Right cardiac atrium (tissue), 5 donors: Measurements from ENCODE around the gene FBXO15. TPM values are rescaled to one million over a fixed set of nuclear protein-coding genes. Genes with fewer than 3 reads are reported as not detected.

Experiments used
- ATAC-seq, 2 donors: fragments of 200-7000 bp; cut with Tn5 transposase; one replicate each; pipeline versions ENCODE4 v1.8.0 to v1.9.1; 2020; ENCODE audit warnings: moderate library complexity in 2 of 2, mild to moderate bottlenecking in 1 of 2
- DNase-seq, 3 donors: peaks; one replicate each; pipeline ENCODE4 v3.0.0-alpha.2; 2020
- H3K27ac ChIP-seq: one replicate; pipeline ENCODE4 v1.5.1; 2013; ENCODE audit warnings: mild to moderate bottlenecking, low read length, control low read depth, moderate library complexity
- H3K27me3 ChIP-seq: one replicate; pipeline ENCODE4 v1.6.1; 2013; ENCODE audit not compliant: control insufficient read depth, insufficient read depth
- H3K4me1 ChIP-seq: one replicate; pipeline ENCODE4 v1.6.1; 2013; ENCODE audit warnings: low read length; ENCODE audit not compliant: control insufficient read depth, insufficient read depth
- H3K4me3 ChIP-seq: one replicate; pipeline ENCODE4 v1.5.1; 2013; ENCODE audit warnings: low read length, control low read depth
- H3K9me3 ChIP-seq: one replicate; pipeline ENCODE4 v1.6.1; 2013; ENCODE audit warnings: low read length; ENCODE audit not compliant: control insufficient read depth
- WGBS: extraction: QIAGEN DNeasy Blood & Tissue Kit; methylation state at CpG from one replicate; pipeline ENCODE4 v1.1.7; 2013; 5-methylcytosine and 5-hydroxymethylcytosine counted together
- intact Hi-C, 4 donors: fragments of 100-400 bp; cut with DNase I; formaldehyde crosslinking; loops; one replicate each; pipeline versions ENCODE4 v1.11.0 to v1.14.0; 2022 to 2023
- polyA plus RNA-seq: library from polyadenylated mRNA; stranded (reverse); fragments of 200-250 nt; gene quantifications from one replicate; pipeline ENCODE4 v1.2.3, GENCODE V29; 2013
- total RNA-seq, 4 donors: library from RNA; stranded (reverse); fragmentation: NEBNext Ultra II Directional; extraction: Animal tissue kit (Norgen Biotek cat#: 25700); gene quantifications; one replicate each; pipeline ENCODE4 v1.2.1, GENCODE V29; 2021
- donor health status: healthy with polysubstance abuse.
- donor health status: DM: no; HTN: yes; CAD: no.
- donor health status: DM: no; HTN: no; CAD: no.
- donor health status: DM: no; HTN: yes; CAD: no; lungs with severe emphysema.
- donor health status: DM: yes; HTN: yes; CAD: no.

The FBXO15 gene
- total and polyA plus RNA-seq, 5 donors = 0.43 to 1.1 (median 0.50) TPM; not detected in 1

DNA sequence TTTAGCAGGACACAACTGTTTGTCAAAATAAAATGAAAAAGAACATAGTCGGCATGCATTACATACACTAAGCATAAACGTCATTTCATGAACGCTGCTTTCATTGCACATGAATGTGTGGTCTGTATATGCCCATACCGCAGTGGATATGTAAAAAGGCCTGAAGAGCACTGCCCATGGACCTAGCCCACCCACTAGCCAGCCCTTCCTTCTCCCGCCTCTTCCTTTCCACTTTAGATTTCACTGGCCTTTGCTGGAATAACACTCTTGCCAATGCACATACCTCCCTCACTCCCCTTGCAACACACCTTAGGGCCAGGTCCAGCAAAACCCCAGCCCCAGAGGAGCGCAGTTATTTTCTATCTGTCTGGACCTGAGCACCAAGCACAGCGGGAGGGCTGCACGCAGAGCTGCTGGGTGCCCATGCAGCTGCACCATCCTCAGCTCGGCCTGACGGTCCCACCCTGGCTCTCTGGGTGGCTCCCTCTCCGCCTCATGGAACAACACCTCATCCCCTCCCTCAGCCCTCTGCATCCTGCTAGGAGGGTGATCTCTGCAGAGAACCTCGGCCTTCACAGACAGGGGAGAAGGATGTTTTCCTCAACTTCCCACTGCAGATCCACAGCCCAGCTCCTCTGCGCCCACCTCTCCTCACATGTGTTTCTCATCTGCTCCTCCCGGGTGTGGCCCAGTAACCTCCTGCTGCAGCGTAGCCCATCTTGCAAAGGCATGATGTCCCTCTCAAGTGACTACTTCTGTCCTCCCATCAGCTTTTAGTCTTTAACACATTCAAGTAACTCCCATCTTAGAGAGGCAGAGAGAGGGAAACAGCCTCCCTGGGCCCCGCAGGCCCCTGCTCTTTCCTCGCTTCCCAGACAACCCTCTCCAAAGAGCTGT, 72.7 kb downstream of the FBXO15 start:
- DNase-seq = no peak
- ATAC-seq = no peak
- H3K9me3 ChIP-seq = no peaks in the 10 kb centered on the region
- H3K27ac ChIP-seq = no peak overlapping the region
- H3K4me3 ChIP-seq = no peak overlapping the region
- H3K4me1 ChIP-seq = no peaks in the 10 kb centered on the region
- WGBS = 92% methylated on average over 17 of the region's 17 CpGs
- intact Hi-C loops = no loop called here
- no peaks in the 10 kb centered on the region for H3K27me3 ChIP-seq

DNA sequence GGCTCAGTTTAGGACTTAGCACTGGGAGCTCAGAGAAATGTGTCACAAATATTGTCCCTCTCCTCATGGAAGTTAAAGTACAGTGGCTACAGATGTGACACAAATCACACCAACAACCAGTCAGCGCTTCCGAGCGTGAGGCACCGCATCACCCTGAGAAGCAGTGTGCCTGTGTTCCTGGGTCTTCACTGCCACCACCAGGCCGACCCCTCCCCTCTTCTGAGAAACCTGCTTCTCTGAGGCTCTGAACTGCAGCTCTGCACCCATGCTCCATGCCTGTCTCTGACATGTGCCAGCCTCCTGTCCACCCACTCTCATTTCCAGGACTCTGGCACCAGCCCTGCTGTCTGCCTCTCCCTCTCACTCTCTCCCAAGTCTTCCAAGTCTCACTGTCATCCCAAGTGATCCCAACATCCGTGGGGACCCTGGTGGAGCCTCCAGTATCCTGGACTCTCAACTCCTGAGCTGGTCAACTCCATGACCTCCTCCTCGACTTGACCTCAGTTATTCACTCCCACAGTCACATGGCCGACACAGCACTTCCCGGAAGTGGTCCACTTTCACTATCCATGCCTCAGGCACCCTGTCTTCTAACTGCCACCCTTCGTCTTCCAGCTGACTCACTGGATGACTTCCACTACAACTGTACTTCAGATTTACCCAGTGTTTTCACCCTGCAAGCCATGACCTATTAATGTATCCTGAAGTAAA, 73.5 kb downstream of the FBXO15 start:
- 77% methylated on average over 10 of the region's 10 CpGs for WGBS
- intact Hi-C loops = no loop called here
- Histone ChIP-seq H3K27me3 (no peaks in the 10 kb centered on the region), H3K4me1 (no peaks in the 10 kb centered on the region), H3K4me3 (no peak overlapping the region), H3K9me3 (no peaks in the 10 kb centered on the region), H3K27ac (no peak overlapping the region)
- ATAC-seq (peak in 1 of 2 donors; percentile 26), DNase-seq (no peak)

DNA sequence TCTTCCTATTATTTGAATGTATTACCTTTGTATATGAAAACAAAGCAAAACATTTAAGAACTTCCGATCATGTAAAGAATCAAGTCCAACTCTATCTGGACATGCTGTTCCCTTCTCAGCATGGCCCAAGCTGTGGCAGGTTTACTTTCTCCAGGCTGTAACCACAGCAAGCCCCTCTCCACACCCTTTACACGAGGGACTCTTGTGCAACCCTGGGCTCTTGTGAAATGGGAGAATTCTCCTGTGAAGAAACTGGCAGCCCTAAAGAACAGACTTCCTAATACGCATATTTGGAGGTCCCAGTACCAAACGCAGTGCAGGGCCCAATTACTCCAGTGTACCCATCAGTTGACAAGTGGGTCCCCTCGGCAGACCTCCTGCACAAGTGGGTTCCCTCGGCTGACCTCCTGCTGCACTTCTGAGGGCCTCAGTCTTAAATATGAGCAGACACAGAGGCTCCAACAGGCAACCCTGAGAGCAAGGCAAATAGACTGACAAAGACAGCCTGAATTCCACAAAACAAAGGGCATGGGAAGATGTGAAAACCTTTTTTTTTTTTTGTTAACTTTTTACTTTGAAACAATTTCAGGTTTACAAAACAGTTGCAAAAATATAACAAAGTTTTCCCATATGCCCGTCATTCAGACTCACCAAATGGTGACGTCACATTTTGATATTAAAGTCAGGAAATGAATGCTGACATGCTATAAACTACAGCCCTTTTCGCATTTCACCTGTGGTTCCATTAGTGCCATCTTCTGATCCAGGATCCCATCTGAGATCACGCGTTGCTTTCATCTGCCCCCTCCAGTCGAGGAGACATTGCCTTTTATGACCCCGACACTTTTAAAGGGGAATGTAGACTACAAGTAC, 78.2 kb downstream of the FBXO15 start:
- intact Hi-C loops = no loop called here
- H3K27me3 ChIP-seq = no peaks in the 10 kb centered on the region
- H3K4me3 ChIP-seq = no peak overlapping the region
- H3K9me3 ChIP-seq = no peaks in the 10 kb centered on the region
- 81% methylated on average over 13 of the region's 13 CpGs for WGBS
- no peak overlapping the region for H3K27ac ChIP-seq
- no peak for ATAC-seq
- H3K4me1 ChIP-seq = no peaks in the 10 kb centered on the region
- no peak for DNase-seq

DNA sequence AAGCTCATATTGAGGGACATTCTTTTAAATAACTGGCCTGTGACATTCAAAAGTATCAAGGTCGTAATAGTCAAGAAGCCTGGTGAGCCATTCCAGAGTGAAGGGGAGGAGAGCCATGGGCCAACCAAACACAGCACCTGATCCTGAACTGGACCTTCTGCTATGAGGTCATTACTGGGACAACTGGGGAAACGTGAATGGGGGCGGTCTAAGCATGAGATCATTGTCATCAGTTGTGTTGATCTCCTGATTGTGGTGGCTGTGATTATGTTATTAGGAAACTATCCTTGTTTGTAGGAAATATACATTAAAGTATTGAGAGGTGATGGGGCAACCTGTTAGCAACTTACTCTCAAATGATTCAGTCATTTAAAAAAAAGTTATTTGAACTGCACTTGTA, 79.3 kb downstream of the FBXO15 start:
- DNase-seq = no peak
- WGBS = 78% methylated on average over 3 of the region's 3 CpGs
- ATAC-seq = no peak
- Histone ChIP-seq H3K4me1 (no peaks in the 10 kb centered on the region), H3K27me3 (no peaks in the 10 kb centered on the region), H3K27ac (no peak overlapping the region), H3K9me3 (no peaks in the 10 kb centered on the region), H3K4me3 (no peak overlapping the region)
- intact Hi-C loops = no loop called here

DNA sequence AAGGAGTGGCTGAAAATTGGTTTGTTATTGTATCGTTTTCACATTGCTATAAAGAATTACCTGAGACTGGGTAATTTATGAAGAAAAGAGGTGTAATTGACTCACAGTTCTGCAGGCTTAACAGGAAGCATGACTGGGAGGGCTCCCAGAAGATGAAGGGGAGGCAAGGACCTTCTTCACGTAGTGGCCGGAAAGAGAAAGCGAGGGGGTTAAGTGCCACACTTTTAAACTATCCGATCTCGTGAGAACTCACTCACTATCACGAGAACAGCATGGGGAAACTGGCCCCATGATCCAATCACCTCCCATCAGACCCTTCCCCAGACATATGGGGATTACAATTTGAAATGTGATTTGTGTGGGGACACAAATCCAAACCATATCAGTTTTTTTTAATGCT, 81.6 kb downstream of the FBXO15 start:
- H3K4me3 ChIP-seq = no peak overlapping the region
- H3K4me1 ChIP-seq = no peaks in the 10 kb centered on the region

DNA sequence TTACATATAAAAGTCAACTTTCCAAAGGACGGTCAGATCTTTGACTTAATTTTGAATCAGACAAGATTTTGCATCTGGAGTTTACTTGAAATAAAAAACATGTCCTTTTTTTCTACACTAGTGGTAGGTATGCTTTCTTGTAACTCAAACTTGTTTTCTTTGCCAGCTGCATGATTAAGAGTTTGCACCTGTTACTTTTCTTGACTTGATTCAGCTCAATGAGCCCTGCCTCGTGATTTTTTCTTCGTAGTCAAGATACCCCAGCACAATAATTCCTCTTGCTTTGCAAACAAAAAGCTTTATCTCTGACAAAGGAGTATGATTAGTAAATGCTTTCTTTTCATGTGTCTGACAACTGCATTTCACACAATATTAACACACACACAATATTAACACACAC, 82.3 kb downstream of the FBXO15 start:
- H3K27ac ChIP-seq = no peak overlapping the region
- ATAC-seq = no peak
- H3K4me3 ChIP-seq = no peak overlapping the region
- intact Hi-C loops = no loop called here
- H3K4me1 ChIP-seq = no peaks in the 10 kb centered on the region
- DNase-seq = no peak
- no peaks in the 10 kb centered on the region for H3K9me3 ChIP-seq
- H3K27me3 ChIP-seq = no peaks in the 10 kb centered on the region
- WGBS = 81% methylated on average over 3 of the region's 3 CpGs

More for the DNA sequence above, 81.6 kb downstream of the FBXO15 start:
- no peak for ATAC-seq
- intact Hi-C loops = no loop called here
- 70% methylated on average over 7 of the region's 7 CpGs for WGBS
- H3K9me3 ChIP-seq = no peaks in the 10 kb centered on the region
- no peak for DNase-seq
- no peak overlapping the region for H3K27ac ChIP-seq
- no peaks in the 10 kb centered on the region for H3K27me3 ChIP-seq

DNA sequence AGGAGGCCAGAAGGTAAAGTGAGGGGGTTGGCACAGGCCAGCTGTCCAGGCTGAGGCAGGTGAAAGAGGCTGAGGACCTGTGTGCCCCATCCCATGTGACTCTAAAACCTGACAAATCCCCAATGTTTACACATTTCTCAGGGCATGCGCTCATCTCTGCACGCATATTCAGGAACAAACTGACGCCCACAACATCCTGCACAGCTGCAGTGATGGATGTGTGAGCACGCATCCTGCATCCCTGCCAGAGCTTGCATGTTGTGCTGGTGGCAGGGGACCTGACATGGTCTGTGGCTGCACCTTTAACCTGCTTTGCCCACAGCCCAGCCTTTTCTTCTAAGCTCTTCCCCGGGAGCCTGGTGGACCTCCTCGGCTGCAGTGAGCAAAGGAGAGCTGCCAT, 83.1 kb downstream of the FBXO15 start:
- Histone ChIP-seq H3K27me3 (no peaks in the 10 kb centered on the region), H3K27ac (no peak overlapping the region), H3K4me1 (no peaks in the 10 kb centered on the region), H3K9me3 (no peaks in the 10 kb centered on the region), H3K4me3 (no peak overlapping the region)
- ATAC-seq = no peak
- intact Hi-C loops = no loop called here
- no peak for DNase-seq
- WGBS = 62% methylated on average over 6 of the region's 6 CpGs

DNA sequence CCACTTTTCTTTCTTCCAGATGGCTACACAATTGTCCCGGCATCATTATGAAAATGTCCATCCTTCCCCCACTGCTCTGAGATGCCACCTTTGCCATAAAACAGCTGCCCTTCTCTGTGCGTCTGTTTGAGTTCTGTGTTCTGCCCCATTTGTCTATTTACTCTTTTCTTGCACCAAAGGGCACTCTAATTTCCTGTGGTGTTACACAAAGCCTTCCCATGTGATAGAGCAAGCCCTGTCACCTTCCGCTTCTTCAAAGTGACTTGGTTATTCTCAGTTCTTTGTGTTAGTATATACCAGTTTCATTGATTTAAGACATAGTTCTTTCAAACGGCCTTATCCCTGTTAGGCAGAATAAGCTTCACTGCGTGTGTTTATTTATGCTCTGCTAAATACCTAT, 84.1 kb downstream of the FBXO15 start:
- H3K9me3 ChIP-seq = no peaks in the 10 kb centered on the region
- ATAC-seq = no peak
- H3K4me3 ChIP-seq = no peak overlapping the region
- no peak for DNase-seq
- no peaks in the 10 kb centered on the region for H3K4me1 ChIP-seq
- H3K27me3 ChIP-seq = no peaks in the 10 kb centered on the region
- WGBS = 79% methylated on average over 5 of the region's 5 CpGs
- intact Hi-C loops = no loop called here
- no peak overlapping the region for H3K27ac ChIP-seq

DNA sequence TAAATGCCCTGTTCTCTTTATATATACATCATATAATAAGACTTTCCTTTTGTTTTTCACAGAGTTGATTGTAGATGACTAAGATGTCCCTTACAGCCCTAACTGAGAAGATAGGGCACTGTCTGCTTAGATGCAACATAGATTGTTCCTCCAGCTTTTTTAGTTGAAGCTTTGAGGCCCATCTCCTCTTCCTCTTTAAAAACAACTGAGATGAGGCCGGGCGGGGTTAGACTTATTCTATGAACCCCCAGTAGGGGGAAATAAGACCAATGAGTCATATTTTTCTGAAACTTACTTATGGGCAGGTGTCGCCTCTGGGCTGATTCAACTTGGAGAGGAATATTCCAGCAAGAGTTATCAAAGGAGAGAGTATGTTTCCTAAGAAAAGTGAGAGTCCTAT, 84.6 kb downstream of the FBXO15 start:
- ATAC-seq = no peak
- 82% methylated on average over 3 of the region's 3 CpGs for WGBS
- Histone ChIP-seq H3K4me3 (no peak overlapping the region), H3K9me3 (no peaks in the 10 kb centered on the region), H3K27ac (no peak overlapping the region), H3K4me1 (no peaks in the 10 kb centered on the region), H3K27me3 (no peaks in the 10 kb centered on the region)
- intact Hi-C loops = no loop called here
- DNase-seq = no peak

DNA sequence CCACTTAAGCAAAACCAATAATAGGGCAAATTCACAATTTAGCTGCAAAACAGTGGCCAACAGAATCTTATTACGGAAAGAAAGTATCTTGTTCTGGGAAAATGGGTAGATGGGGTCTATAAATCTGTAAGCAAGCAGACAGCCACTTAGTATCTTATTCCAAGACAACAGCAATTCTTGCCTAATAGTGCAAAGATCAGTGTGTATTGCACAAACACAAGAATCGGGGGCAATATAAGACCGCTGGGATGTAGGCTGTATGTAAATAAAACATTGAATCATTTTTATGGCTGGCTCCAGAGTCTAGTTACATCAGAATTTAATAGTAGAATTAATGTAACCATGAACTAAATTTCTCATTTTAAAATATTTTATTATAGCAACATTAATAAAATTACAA, 85.6 kb downstream of the FBXO15 start:
- no peak overlapping the region for H3K27ac ChIP-seq
- DNase-seq (no peak), ATAC-seq (no peak)
- intact Hi-C loops = no loop called here
- H3K27me3 ChIP-seq = no peaks in the 10 kb centered on the region
- H3K9me3 ChIP-seq = no peaks in the 10 kb centered on the region
- no peaks in the 10 kb centered on the region for H3K4me1 ChIP-seq
- WGBS = 91% methylated on average over 3 of the region's 3 CpGs
- H3K4me3 ChIP-seq = no peak overlapping the region

DNA sequence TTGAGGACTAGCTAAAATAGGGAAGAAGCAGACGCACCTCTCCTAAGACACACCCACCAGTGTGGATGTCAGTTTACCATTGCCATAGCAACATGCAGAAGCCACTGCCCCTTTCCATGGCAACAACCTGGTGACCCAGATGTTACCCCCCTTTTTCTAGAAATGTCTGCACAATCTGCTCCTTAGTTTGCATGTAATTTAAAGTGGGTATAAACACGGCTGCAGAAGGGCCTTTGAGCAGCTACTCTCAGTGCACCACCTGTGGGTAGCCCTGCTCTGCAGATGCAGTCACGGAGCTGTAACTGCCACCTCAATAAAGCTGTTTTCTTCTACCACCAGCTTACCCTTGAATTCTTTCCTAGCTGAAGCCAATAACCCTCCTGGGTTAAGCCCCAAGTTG, 87.1 kb downstream of the FBXO15 start:
- no peaks in the 10 kb centered on the region for H3K9me3 ChIP-seq
- no peak overlapping the region for H3K4me3 ChIP-seq
- intact Hi-C loops = no loop called here
- no peak overlapping the region for H3K27ac ChIP-seq
- 64% methylated on average over 3 of the region's 3 CpGs for WGBS
- H3K27me3 ChIP-seq = no peaks in the 10 kb centered on the region
- no peaks in the 10 kb centered on the region for H3K4me1 ChIP-seq
- no peak for ATAC-seq
- DNase-seq = no peak
